Keratinocyte (primary cell): ENCODE results near the gene PCDH9.
"Not testable (repeated sequence)": the region's sequence is repeated elsewhere in the genome, so short reads cannot be mapped to it uniquely, and the experiment has no call there.

ENCODE experiments used
- CTCF ChIP-seq, 3 experiments: IDR thresholded peaks in 1 of 3; conservative IDR thresholded peaks in 1 of 3; optimal IDR thresholded peaks in 1 of 3; 2 replicates in 2 of 3; 3 replicates in 1 of 3; pipeline versions ENCODE3 to v1.5.1; 2011; ENCODE audit warnings: low read length in 3 of 3, mild to moderate bottlenecking in 3 of 3, moderate library complexity in 2 of 3, control low read depth in 1 of 3, inconsistent platforms in 1 of 3; ENCODE audit not compliant: insufficient read depth in 2 of 3; ENCODE audit errors: extremely low read depth in 1 of 3
- EZH2 ChIP-seq: IDR thresholded peaks from one replicate; pipeline ENCODE4 v1.6.1; 2012; ENCODE audit warnings: inconsistent platforms, mild to moderate bottlenecking, low read length, moderate library complexity

- not testable (repeated sequence) for TF ChIP-seq EZH2; CTCF (optimal IDR thresholded peaks at IDR 0.05 in 1 of 3, IDR thresholded peaks at IDR 0.05 in 1 of 3, conservative IDR thresholded peaks at IDR 0.05 in 1 of 3; ENCODE audit: extremely low read depth in 1 of 3, insufficient read depth in 2 of 3, low read length in 3 of 3)
These were observed 608.2 kb downstream of the PCDH9 start for GRCh38 chr13:66621906-66622447.
